Fibroblast of skin of scalp (primary cell): Measurements from ENCODE around the gene DLX3.

Experiments used
- DNase-seq: peaks from one replicate; pipeline ENCODE4 v3.0.0-alpha.2; 2013

The DLX3 gene

GRCh38 chr17:49955157-49955556 is 39.9 kb downstream of the DLX3 start:
- DNase-seq: no peak

DNA sequence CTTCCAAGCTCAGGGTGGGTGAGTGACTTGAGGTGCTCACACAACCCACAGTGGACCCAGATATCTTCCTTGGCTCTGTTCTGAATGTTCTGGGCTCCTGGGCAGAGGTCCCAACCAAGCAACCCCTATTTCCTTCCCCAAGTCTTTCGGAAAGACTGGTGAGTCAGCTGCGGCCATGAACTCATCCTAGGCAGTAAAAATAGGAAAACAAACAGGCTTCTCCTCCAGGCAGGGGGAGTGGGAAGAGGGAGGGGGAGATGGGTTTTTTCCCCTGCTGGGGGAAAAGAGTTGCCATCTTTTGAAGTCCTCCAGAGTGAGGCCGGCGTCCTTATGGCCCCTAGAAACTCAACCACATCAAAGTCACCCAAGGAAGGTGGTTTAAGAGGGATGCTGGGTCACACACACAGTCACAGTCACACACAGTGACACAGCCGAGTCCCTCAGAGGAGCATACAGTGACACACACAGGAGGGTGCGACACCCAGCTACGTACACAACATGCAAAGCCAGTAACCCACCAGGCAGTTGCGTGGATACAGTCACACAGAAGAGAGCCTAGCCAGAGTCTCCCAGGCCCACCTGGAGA is 42.0 kb downstream of the DLX3 start:
- no peak for DNase-seq

DNA sequence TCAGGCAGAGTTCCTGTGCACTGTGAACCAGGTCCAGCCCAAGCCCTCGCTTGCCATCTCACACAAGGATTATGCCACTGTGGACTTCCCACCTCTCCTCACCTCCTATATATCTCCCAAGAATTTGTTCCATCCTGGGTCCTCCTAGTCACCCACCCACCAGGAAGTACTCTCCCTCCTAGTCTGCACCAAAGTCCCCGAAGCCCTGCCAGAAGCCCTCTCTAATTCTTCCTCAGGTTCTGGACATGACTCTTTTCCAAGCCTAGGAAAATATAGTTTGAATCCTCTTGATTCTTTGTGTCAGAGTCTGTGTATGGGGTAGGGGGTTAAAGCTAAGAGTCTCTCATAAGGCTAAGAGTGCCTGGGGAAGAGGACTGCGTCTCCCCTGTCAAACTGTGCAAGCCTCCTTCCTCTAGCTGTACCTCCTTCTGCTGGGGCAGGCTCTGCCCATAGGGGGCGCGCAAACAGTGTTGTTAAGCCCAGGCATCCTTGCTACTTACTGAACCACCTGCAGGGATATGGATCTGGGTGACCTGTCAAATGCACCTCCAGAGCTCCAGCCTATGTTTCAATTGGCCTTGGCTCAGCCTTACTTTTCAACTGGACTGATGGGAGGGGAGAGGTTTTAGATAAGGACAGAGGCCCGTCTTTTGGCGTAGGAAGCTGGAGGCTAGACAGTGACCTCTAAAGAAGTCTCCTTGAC is 42.7 kb downstream of the DLX3 start:
- peak; percentile 53 for DNase-seq

GRCh38 chr17:49951362-49952082 is 43.5 kb downstream of the DLX3 start:
- DNase-seq: no peak

DNA sequence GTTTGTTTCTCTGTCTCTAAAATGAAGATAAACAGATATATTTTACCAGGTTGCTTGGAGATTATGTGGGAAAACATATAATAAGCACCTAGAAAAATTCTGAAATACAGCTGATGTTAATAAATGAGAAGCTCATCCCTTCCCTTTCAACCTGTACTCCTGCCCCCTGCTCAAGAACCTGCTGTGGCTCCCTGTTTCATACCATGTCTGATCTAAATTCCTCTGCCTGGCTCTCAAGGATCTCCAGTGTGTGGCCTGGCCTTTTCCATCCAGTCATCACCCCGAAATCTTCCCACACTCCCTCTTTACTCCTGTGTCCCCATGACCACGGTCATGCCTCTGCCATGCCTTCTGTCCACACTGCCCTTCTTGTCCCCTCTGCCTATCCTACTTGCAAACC is 45.4 kb downstream of the DLX3 start:
- DNase-seq: no peak

- DNase-seq: no peak
Observed at GRCh38 chr17:49946964-49947584, 48.0 kb downstream of the DLX3 start.

DNA sequence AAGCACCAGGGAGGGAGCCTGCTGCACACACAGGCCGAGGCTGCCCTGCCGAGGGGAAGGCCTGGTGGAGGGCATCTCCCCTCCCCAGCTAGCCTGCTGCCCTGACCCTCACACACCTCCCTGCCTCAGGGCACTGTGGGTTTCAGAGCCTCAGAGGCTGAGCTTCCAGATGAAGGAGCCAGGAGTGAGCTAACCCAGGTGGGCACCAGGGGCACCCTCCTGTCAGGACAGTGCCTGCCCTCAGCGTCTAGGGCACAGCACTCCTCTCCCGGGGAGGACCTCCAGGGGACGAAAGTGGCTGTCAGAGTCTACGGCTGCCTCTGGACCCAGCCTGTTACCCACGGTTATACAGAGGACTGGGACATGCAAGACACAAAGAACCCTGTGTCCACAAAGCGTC is 48.8 kb downstream of the DLX3 start:
- DNase-seq: no peak

GRCh38 chr17:49944273-49944870 is 50.7 kb downstream of the DLX3 start:
- no peak for DNase-seq

- DNase-seq: no peak
Observed at GRCh38 chr17:49942947-49943346, 52.1 kb downstream of the DLX3 start.

- DNase-seq: no peak
Observed at GRCh38 chr17:49941427-49941826, 53.6 kb downstream of the DLX3 start.
